GM06990 (cell line): Measurements from ENCODE around the gene ATPAF2.

ENCODE experiments used
- DNase-seq: peaks from one replicate; pipeline ENCODE4 v3.0.0-alpha.2; 2011; ENCODE audit not compliant: insufficient read length; ENCODE audit errors: extremely low read depth
- H3K27me3 ChIP-seq: replicated peaks from 2 replicates; pipeline ENCODE4 v1.6.0; 2011; ENCODE audit warnings: low read length; ENCODE audit not compliant: control insufficient read depth, insufficient read depth
- H3K36me3 ChIP-seq: 2 replicates; pipeline ENCODE4 v1.5.1; 2011; ENCODE audit warnings: low read length; ENCODE audit not compliant: control insufficient read depth, insufficient read depth
- H3K4me3 ChIP-seq: replicated peaks from 2 replicates; pipeline ENCODE4 v1.5.1; 2011; ENCODE audit warnings: low read depth, mild to moderate bottlenecking, control low read depth, low read length
- TF ChIP-seq, protein P1 (sequence below): IDR thresholded peaks from 2 replicates; pipeline ENCODE4 v1.5.1; 2011; ENCODE audit warnings: low read length, control low read depth, mild to moderate bottlenecking, inconsistent platforms; ENCODE audit not compliant: insufficient read depth, poor library complexity, severe bottlenecking

ATPAF2 gene

DNA sequence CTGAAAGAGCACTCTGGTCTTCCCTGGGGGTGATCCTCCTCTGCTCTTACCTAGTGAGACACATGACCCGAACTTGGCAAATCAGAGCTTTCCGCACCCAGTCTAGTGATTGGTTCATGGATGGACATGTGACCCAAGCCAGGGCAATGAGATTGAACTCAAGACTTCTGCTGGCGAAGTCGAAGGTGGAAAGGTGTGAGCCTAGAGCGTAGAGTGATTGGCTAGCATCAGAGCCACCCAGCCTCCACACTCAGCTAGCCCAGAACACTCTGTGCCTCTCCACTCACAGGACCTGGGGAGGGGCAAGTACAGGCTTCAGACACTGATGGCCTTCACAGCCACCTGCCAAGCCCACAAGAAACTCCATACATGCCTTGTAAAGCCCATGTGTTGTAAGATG lies 17.6 kb downstream of the ATPAF2 start:
- DNase-seq = no peak
- TF ChIP-seq, protein P1, sequence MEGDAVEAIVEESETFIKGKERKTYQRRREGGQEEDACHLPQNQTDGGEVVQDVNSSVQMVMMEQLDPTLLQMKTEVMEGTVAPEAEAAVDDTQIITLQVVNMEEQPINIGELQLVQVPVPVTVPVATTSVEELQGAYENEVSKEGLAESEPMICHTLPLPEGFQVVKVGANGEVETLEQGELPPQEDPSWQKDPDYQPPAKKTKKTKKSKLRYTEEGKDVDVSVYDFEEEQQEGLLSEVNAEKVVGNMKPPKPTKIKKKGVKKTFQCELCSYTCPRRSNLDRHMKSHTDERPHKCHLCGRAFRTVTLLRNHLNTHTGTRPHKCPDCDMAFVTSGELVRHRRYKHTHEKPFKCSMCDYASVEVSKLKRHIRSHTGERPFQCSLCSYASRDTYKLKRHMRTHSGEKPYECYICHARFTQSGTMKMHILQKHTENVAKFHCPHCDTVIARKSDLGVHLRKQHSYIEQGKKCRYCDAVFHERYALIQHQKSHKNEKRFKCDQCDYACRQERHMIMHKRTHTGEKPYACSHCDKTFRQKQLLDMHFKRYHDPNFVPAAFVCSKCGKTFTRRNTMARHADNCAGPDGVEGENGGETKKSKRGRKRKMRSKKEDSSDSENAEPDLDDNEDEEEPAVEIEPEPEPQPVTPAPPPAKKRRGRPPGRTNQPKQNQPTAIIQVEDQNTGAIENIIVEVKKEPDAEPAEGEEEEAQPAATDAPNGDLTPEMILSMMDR = no peak
- H3K4me3 ChIP-seq = no peak overlapping the region
- H3K27me3 ChIP-seq = no peaks in the 10 kb centered on the region
- H3K36me3 ChIP-seq = peaks cover 8% of the 10 kb centered on the region

DNA sequence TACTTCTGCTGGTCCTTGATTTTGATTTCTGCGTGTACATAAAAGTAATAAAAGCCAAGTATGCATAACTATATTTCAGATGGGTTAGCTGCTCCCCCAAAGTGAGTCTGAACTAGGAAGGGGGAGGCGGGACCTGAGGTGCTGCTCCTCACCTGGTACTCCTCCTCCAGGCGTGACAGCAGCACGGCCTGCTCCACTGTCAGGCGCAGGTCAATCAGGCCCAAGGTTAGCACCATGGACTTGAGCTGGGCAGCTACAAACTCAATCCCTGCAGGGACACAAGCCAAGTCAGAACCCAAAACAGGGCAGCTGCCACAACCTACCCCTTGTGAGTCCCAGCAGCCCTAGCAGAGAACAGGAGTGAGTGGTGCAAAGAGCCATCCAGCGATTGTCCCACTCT lies 18.0 kb downstream of the ATPAF2 start:
- H3K27me3 ChIP-seq = no peaks in the 10 kb centered on the region
- no peak overlapping the region for H3K4me3 ChIP-seq
- H3K36me3 ChIP-seq = peaks cover 8% of the 10 kb centered on the region
- no peak for DNase-seq
- TF ChIP-seq, protein P1 = no peak

DNA sequence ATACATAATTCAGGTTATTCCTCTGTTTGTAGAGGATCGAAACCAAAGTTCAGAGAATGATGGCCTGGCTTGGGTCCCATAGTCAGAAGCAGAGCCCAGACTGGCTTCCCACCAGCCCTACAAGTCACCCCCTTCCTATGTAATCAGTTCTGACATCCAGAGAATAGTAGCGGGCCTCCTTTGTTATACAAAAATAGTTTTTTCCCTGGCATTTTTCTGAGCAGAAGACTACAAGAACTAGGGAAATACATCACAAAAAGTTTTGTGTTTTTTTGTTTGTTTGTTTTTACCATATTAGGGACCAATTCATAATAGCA lies 19.2 kb downstream of the ATPAF2 start:
- peaks cover 6% of the 10 kb centered on the region for H3K36me3 ChIP-seq
- H3K27me3 ChIP-seq = no peaks in the 10 kb centered on the region
- no peak overlapping the region for H3K4me3 ChIP-seq
- TF ChIP-seq, protein P1 = no peak
- DNase-seq = no peak

DNA sequence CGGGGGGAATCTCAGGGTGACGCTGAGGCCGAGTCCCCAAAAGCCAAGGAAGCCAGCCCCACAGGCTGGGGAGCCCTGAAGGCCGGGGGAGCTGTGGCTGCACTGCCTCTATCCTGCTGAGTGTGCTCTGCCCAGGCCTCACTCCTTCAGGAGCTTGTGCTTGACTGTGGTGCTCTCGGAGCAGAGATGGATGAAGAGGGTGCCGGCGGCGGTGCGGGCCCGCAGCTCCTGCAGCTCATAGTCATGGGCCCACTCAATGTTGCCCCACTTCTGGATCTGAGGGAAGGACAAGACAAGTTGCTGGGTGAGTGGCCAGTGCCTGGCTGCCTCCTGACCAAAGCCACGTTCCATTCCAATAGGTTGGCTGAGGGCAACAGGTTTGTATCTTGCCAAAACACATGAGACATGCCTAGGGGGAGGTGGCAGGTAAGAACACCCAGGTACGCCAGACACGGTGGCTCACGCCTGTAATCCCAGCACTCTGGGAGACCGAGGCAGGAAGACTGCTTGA lies 20.5 kb downstream of the ATPAF2 start:
- TF ChIP-seq, protein P1 = no peak
- Histone ChIP-seq H3K36me3 (peaks cover 6% of the 10 kb centered on the region), H3K4me3 (no peak overlapping the region), H3K27me3 (no peaks in the 10 kb centered on the region)
- no peak for DNase-seq

DNA sequence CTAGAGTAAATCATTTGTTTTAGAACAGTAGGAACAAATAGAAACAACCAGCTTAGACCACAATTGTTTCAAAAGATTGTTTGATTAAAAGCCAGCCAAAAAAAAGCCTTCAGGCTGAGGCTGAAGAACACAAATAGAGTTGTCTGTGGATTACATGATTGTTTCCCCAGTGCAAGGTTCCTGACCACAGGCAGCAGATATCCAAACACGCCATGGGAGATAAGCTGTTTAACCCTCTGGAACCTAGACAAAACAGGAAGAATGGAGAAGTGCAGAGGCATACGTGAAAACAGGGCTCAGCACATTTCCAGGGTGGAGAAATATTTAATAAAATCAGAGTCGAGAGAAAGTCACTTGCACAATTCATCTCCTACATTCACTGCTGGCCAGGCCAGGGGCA lies 21.0 kb downstream of the ATPAF2 start:
- Histone ChIP-seq H3K27me3 (no peaks in the 10 kb centered on the region), H3K36me3 (peaks cover 6% of the 10 kb centered on the region), H3K4me3 (no peak overlapping the region)
- TF ChIP-seq, protein P1 = no peak
- DNase-seq = no peak

DNA sequence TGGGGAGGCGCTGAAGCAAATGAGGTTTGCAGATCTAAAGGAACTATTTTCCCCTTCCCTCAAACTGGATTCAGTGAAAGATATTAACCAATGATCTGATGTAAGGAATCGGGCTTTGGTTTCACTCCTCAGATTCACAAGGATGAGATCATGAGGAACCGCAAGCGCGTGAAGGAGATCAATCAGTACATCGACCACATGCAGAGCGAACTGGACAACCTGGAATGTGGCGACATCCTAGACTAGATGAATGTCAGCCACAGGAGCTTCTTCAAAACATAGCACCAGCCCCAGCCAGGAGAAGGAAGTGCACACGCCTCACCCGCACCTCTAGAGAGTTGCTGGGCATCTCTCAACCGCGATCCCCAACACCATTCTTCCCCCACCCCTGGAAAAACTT lies 22.5 kb downstream of the ATPAF2 start:
- no peak overlapping the region for H3K4me3 ChIP-seq
- no peak for DNase-seq
- H3K27me3 ChIP-seq = no peaks in the 10 kb centered on the region
- H3K36me3 ChIP-seq = peaks cover 4% of the 10 kb centered on the region
- TF ChIP-seq, protein P1 = no peak
